HepG2 (cell line): ENCODE data around the gene FIBP. TPM values are rescaled to one million over a fixed set of nuclear protein-coding genes. Genes with fewer than 3 reads are reported as not detected.

Source experiments
- ATAC-seq: fragments of 200-7000 bp; cut with Tn5 transposase; 3 replicates; pipeline ENCODE4 v1.9.1; 2020; ENCODE audit warnings: mild to moderate bottlenecking, moderate library complexity
- BruUV-seq: library from RNA; stranded (reverse); fragments of 400-500 nt; replicated peaks from 2 replicates; lab custom pipeline; 2021; lab: Mats Ljungman, UMichigan
- CTCF ChIA-PET: fragments of 300-600 bp; formaldehyde crosslinking; extraction: SDS; loops from one replicate; lab custom pipeline; 2021; ENCODE audit warnings: low total read pairs, inconsistent platforms, low intra/inter-chr PET ratio; lab: Yijun Ruan, JAX
- POLR2A ChIA-PET: fragments of 350-600 bp; sonication (Branson Sonifier 250); formaldehyde crosslinking; loops from one replicate; lab custom pipeline; 2020; ENCODE audit warnings: antibody characterized with exemption, inconsistent platforms; lab: Yijun Ruan, JAX
- DNase-seq: peaks from one replicate; pipeline ENCODE4 v3.0.0-alpha.2; 2015; ENCODE audit warnings: low spot score
- FAIRE-seq: peaks from 3 replicates; lab custom pipeline; 2011; peaks lifted over from hg19 to GRCh38; lab: Jason Lieb, UNC
- H2AFZ ChIP-seq: one replicate; pipeline ENCODE4 v1.6.1; 2011; ENCODE audit warnings: low read length, inconsistent platforms
- H3K27ac ChIP-seq: fragments of 300-600 bp; 3 replicates; pipeline ENCODE4 v1.8.0; 2011; ENCODE audit warnings: mixed run types, mild to moderate bottlenecking, mixed read lengths, low read length, inconsistent platforms; ENCODE audit not compliant: insufficient read depth; ENCODE audit errors: extremely low read length
- H3K27me3 ChIP-seq, 2 experiments: fragments of 200-600 bp in 1 of 2; 2 replicates in 1 of 2; 3 replicates in 1 of 2; pipeline versions ENCODE4 v1.6.0 to v1.8.0; 2011; ENCODE audit warnings: low read length in 2 of 2, mild to moderate bottlenecking in 2 of 2, moderate library complexity in 2 of 2, inconsistent platforms in 1 of 2; ENCODE audit not compliant: insufficient read depth in 2 of 2, control insufficient read depth in 1 of 2
- H3K36me3 ChIP-seq, 2 experiments: fragments of 200-600 bp in 1 of 2; replicated peaks in 1 of 2; 2 replicates in 1 of 2; 3 replicates in 1 of 2; pipeline versions ENCODE4 v1.5.1 to v1.8.0; 2011; ENCODE audit warnings: low read length in 2 of 2, inconsistent platforms in 1 of 2; ENCODE audit not compliant: insufficient read depth in 2 of 2, control insufficient read depth in 1 of 2
- H3K4me1 ChIP-seq: 2 replicates; pipeline ENCODE4 v1.5.1; 2012; ENCODE audit warnings: low read length, inconsistent platforms; ENCODE audit not compliant: insufficient read depth
- H3K4me2 ChIP-seq: 2 replicates; pipeline ENCODE4 v1.6.0; 2011; ENCODE audit warnings: low read depth, low read length, inconsistent platforms
- H3K4me3 ChIP-seq, 3 experiments: fragments of 200-600 bp in 1 of 3; sonication (generic), shearing (Covaris generic) in 1 of 3; replicated peaks in 1 of 3; 2 replicates each; pipeline ENCODE4 v1.5.1; 2011 to 2016; ENCODE audit warnings: low read length in 3 of 3, inconsistent platforms in 2 of 3, low read depth in 2 of 3, mild to moderate bottlenecking in 2 of 3, control low read depth in 1 of 3, mixed read lengths in 1 of 3; ENCODE audit not compliant: insufficient read depth in 1 of 3
- H3K79me2 ChIP-seq: one replicate; pipeline ENCODE4 v1.6.1; 2011; ENCODE audit warnings: low read length, inconsistent platforms; ENCODE audit not compliant: insufficient read depth
- H3K9ac ChIP-seq: 2 replicates; pipeline ENCODE4 v1.6.0; 2011; ENCODE audit warnings: mild to moderate bottlenecking, low read depth, low read length, inconsistent platforms; ENCODE audit not compliant: insufficient read depth
- H3K9me3 ChIP-seq: 2 replicates; pipeline ENCODE4 v1.5.1; 2012; ENCODE audit warnings: mild to moderate bottlenecking, low read length
- H4K20me1 ChIP-seq: 2 replicates; pipeline ENCODE4 v1.6.0; 2011; ENCODE audit warnings: inconsistent platforms, mild to moderate bottlenecking, low read length, moderate library complexity; ENCODE audit not compliant: insufficient read depth
- ASH2L ChIP-seq: fragments of 300-600, 200-600 bp; sonication (generic); IDR thresholded peaks from 2 replicates; pipeline ENCODE4 v1.7.0; 2017; ENCODE audit warnings: low read depth, mild to moderate bottlenecking, moderate library complexity, mixed read lengths, low read length; ENCODE audit not compliant: insufficient read length
- FOXA1 ChIP-seq, 2 experiments: fragments of 450-650 bp in 1 of 2; sonication (generic) in 1 of 2; formaldehyde crosslinking in 1 of 2; IDR thresholded peaks; 2 replicates each; pipeline versions ENCODE4 v1.4.0 to v1.6.1; 2016 to 2020; ENCODE audit warnings: missing genetic modification reagents in 1 of 2
- GTF3A ChIP-seq: sonication (generic); formaldehyde crosslinking; conservative IDR thresholded peaks from 2 replicates; pipeline ENCODE4 v1.4.0; 2020; ENCODE audit warnings: mild to moderate bottlenecking, missing genetic modification reagents
- KDM6A ChIP-seq: IDR thresholded peaks from 2 replicates; pipeline ENCODE4 v1.6.1; 2016; ENCODE audit warnings: low read depth
- MYPOP ChIP-seq: sonication (generic); formaldehyde crosslinking; IDR thresholded peaks from 2 replicates; pipeline ENCODE4 v1.8.1; 2023; ENCODE audit warnings: mild to moderate bottlenecking, moderate library complexity, missing genetic modification reagents
- SNRNP70 ChIP-seq: fragments of 200-400 bp; formaldehyde crosslinking; IDR thresholded peaks from 2 replicates; pipeline ENCODE4 v1.6.1; 2017; ENCODE audit warnings: mild to moderate bottlenecking, low read depth, low read length, moderate library complexity
- SRSF4 ChIP-seq: fragments of 200-400 bp; formaldehyde crosslinking; IDR thresholded peaks from one replicate; pipeline ENCODE4 v1.6.1; 2018; ENCODE audit warnings: mild to moderate bottlenecking, low read depth, low read length, moderate library complexity; ENCODE audit not compliant: poor library complexity, severe bottlenecking
- ZBTB34 ChIP-seq: sonication (generic); formaldehyde crosslinking; IDR thresholded peaks from 2 replicates; pipeline ENCODE4 v1.8.0; 2022; ENCODE audit warnings: mild to moderate bottlenecking, missing genetic modification reagents
- ZNF264 ChIP-seq: sonication (generic); formaldehyde crosslinking; IDR thresholded peaks from 2 replicates; pipeline ENCODE4 v1.4.0; 2020; ENCODE audit warnings: missing genetic modification reagents
- ZNF557 ChIP-seq: sonication (generic); formaldehyde crosslinking; IDR thresholded peaks from 2 replicates; pipeline ENCODE4 v1.4.0; 2020; ENCODE audit warnings: missing genetic modification reagents
- ZNF773 ChIP-seq: sonication (generic); formaldehyde crosslinking; IDR thresholded peaks from 2 replicates; pipeline ENCODE4 v1.4.0; 2020; ENCODE audit warnings: missing genetic modification reagents, borderline replicate concordance
- WGBS: methylation state at CpG from one replicate; pipeline ENCODE4 v1.1.6; 2017; ENCODE audit warnings: low lambda C conversion rate; 5-methylcytosine and 5-hydroxymethylcytosine counted together
- in situ Hi-C: cut with HindIII; loops from 2 replicates; pipeline ENCODE4 v1.10.0; 2017; ENCODE audit warnings: low pct_unique_long_range_greater_than_20kb; ENCODE audit not compliant: extremely low pct_ligation_motif_present
- intact Hi-C: fragments of 100-400 bp; cut with micrococcal nuclease; formaldehyde crosslinking; loops from one replicate; pipeline ENCODE4 v1.10.0; 2022; ENCODE audit not compliant: unreplicated experiment
- polyA plus RNA-seq, 8 experiments: library from polyadenylated mRNA; depleted of rRNA in 3 of 8; stranded (reverse) in 7 of 8; unstranded in 1 of 8; fragments of >200 nt; fragmentation: Illumina TruSeq in 4 of 8; extraction: Trizol in 4 of 8; gene quantifications; 2 replicates each; pipeline versions ENCODE4 v1.2.1 to v1.2.3, GENCODE V29; 2011 to 2016; ENCODE audit warnings: low read depth in 4 of 8, missing spikeins in 1 of 8, mixed read lengths in 1 of 8; ENCODE audit not compliant: insufficient read depth in 1 of 8
- total RNA-seq, 5 experiments: library from RNA; depleted of rRNA; stranded (reverse); fragments of >200 nt; fragmentation: Illumina TruSeq; extraction: Trizol; gene quantifications; 2 replicates each; pipeline ENCODE4 v1.2.3, GENCODE V29; 2016; ENCODE audit warnings: low read depth in 1 of 5

Gene FIBP
- total and polyA plus RNA-seq, 2 of the 13 experiments (the other 11 are each of a cell fraction or from before 2014, with no cell fraction given), result 42.9 to 62.1 TPM

- peaks cover 4 to 19% of the 10 kb centered on the region in 2 experiments; a peak in 4 of 5 replicates for H3K36me3 ChIP-seq
- TF ChIP-seq ZNF264, result no peak
- no peak for TF ChIP-seq KDM6A
- TF ChIP-seq ZNF773 (CRISPR knock-in tag), result no peak
- no peak for TF ChIP-seq ZBTB34
- TF ChIP-seq SNRNP70, result no peak
- TF ChIP-seq FOXA1 (IDR thresholded peaks at IDR 0.05), result no peak
- TF ChIP-seq FOXA1 (CRISPR knock-in tag; IDR thresholded peaks at IDR 0.05), result no peak
- TF ChIP-seq SRSF4, result no peak
- TF ChIP-seq MYPOP (CRISPR knock-in tag), result no peak
- no peak for TF ChIP-seq GTF3A (CRISPR knock-in tag)
- TF ChIP-seq ASH2L, result no peak
- no peak for TF ChIP-seq ZNF557 (CRISPR knock-in tag)
- TF ChIP-seq, all 625 proteins: peak for 0
- Histone ChIP-seq H3K27ac (no peak overlapping the region), H3K4me3 (no peak overlapping the region), H3K27me3 (no peaks in the 10 kb centered on the region; a peak in 1 of 5 replicates), H3K9me3 (no peaks in the 10 kb centered on the region), H3K4me1 (peaks cover 54% of the 10 kb centered on the region), H3K9ac (no peak overlapping the region), H3K4me2 (no peak overlapping the region), H2AFZ (no peak overlapping the region), H4K20me1 (no peaks in the 10 kb centered on the region), H3K79me2 (no peaks in the 10 kb centered on the region)
- in situ Hi-C loops, result no loop called here
- FAIRE-seq (no peak), DNase-seq (no peak), ATAC-seq (no peak)
- POLR2A ChIA-PET, result interaction anchor here (0.6 to 1.7 kb wide), 7 partner anchors 11 to 141 kb away, joined by 3 to 11 read pairs (median 3); partner anchors contain the start of genes CFL1, FOSL1 and MUS81
- BruUV-seq, result no TSS peak
- CTCF ChIA-PET, result interaction anchor here (0.9 to 2.9 kb wide), 12 partner anchors 8 to 179 kb away, joined by 3 to 77 read pairs (median 5); partner anchors contain the start of genes FOSL1, KAT5 and MUS81
- intact Hi-C loops, result loop anchor here (5.0 kb wide), 1 partner anchor 47 kb away; no protein-coding TSS in a partner anchor
- 95% methylated on average over 7 of the region's 7 CpGs for WGBS
Observed at GRCh38 chr11:65885231-65885630, 3.0 kb downstream of the FIBP start.
